SKM-1 (cell line): ENCODE data around the gene DDR1.
"Not testable (repeated sequence)": the region's sequence is repeated elsewhere in the genome, so short reads cannot be mapped to it uniquely, and the experiment has no call there.

Source experiments
- DNase-seq: peaks from one replicate; lab custom pipeline; 2025; ENCODE audit not compliant: unreplicated experiment; lab: John Stamatoyannopoulos, UW

DDR1 gene

DNA sequence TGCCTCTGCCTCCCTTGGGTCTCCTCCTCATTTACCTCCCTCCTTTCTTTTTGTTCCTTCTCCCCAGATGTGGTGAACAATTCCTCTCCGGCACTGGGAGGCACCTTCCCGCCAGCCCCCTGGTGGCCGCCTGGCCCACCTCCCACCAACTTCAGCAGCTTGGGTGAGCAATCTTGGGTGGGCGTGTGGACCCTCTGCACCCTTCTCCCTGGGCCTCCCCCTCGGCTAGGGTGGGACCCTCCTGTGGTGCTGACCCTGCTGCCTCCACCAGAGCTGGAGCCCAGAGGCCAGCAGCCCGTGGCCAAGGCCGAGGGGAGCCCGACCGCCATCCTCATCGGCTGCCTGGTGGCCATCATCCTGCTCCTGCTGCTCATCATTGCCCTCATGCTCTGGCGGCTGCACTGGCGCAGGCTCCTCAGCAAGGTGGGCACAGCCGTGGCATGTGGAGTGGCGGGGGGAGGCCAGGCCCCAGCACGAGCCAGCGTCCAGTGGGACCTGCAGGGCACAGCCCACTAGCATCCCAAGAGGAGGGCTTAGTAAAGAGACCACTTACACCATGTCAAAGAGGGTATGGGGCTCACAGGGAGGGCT lies 8.8 kb downstream of the DDR1 start:
- DNase-seq: no peak

DNA sequence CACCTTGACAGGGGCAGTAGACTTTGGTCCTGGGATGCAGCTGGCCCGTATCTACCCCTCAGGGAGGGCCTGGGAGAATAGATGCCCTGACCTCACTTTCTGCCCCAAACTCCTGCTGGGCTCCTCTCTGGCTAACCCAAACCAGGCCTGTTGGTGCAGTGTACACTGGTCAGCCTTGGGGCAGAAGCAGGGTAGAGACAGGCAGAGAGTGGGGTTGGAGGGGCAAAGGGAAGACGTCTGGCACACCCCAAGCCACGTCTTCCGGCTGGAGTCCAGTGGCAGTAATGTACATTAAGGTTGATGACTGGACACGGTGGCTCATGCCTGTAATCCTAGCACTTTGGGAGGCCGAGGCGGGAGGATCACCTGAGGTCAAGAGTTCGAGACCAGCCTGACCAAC lies 9.3 kb downstream of the DDR1 start:
- DNase-seq: no peak

DNA sequence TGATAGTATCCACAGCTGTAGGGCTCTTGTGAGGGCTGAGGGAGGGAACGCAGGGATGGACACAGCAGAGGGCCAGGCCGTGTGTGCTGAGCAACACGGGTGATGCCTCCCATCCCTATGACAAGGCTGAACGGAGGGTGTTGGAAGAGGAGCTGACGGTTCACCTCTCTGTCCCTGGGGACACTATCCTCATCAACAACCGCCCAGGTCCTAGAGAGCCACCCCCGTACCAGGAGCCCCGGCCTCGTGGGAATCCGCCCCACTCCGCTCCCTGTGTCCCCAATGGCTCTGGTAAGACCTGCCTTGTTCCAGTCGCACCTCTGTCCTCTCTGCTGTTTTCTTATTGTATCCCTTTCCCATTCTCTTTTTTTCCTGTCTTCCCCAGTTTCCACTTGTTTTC lies 10.1 kb downstream of the DDR1 start:
- no peak for DNase-seq

DNA sequence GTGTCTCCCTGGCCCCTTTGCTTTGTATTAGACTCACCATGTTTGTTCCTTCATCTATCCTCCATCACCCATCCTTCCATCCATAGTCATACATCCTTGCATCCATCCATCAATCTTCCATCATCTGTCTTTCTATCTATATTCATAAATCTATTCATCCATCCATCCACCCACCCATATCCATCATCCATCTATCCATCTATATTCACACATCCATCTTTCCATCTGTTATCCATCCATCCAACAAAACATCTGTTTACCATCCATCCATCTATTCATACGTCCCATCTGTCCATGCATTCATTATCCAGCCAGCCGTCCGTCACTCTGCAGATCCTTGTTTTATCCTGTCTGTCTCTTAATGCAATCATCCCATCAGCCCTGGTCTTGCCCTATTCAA lies 10.6 kb downstream of the DDR1 start:
- DNase-seq: no peak

GRCh38 chr6:30895343-30895742 lies 11.0 kb downstream of the DDR1 start:
- DNase-seq: no peak

DNA sequence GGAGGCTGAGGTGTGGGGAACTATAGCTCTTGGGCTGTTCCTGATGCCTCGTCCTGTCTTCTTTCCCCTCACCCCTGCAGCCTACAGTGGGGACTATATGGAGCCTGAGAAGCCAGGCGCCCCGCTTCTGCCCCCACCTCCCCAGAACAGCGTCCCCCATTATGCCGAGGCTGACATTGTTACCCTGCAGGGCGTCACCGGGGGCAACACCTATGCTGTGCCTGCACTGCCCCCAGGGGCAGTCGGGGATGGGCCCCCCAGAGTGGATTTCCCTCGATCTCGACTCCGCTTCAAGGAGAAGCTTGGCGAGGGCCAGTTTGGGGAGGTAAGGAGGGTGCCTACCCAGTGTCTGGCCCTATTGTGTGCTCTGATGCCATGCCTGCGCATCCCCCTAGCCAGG lies 12.2 kb downstream of the DDR1 start:
- no peak for DNase-seq

DNA sequence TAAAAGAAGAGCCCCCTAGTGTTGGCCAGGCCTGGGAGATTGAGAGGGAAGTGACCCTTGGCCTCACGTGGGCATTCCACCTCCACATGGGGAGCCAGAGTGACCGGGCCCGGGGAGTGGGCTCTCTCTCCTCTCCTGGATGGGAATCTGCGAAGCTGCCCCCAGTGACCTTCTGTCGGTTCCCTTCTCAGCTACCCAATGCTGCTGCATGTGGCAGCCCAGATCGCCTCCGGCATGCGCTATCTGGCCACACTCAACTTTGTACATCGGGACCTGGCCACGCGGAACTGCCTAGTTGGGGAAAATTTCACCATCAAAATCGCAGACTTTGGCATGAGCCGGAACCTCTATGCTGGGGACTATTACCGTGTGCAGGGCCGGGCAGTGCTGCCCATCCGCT lies 13.6 kb downstream of the DDR1 start:
- no peak for DNase-seq

DNA sequence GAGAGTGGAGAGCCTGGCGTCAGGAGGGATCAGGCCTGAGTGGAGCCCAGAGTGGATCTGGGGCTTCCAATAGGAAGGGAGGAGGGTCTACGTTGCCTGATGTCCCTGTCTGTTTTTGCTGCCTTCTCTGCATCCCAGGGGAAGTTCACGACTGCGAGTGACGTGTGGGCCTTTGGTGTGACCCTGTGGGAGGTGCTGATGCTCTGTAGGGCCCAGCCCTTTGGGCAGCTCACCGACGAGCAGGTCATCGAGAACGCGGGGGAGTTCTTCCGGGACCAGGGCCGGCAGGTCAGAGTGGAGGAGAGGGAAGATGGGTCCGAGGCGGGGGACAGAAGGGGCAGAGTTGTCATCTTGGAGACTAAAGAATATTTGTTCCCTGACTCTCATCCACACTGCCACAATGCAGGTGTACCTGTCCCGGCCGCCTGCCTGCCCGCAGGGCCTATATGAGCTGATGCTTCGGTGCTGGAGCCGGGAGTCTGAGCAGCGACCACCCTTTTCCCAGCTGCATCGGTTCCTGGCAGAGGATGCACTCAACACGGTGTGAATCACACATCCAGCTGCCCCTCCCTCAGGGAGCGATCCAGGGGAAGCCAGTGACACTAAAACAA lies 14.5 kb downstream of the DDR1 start:
- no peak for DNase-seq

DNA sequence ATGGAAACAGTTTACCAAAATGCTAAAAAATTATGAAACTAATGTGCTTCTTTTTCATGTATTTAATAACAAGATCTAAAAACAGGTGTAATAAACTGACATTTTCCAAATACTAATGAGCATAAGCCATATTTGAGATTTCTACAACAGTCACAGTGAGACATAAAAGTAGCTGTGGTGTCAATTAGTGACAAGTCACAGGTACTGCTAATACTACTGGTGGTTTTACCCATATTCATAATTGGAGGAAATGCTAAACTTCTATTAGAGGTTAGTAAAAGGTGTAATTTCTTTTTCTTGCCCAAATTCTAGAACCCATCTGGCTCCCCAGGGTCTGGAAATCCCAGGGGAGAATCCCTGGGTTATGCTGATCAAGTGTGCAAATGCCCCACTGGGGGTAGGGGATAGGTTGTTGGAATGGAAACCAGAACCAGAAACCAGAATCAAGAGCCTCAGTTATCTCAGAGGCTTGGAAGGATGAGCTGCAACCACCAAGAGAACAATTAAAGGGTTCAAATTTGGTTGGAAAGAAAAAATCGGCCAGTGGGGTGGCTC lies 16.6 kb downstream of the DDR1 start:
- no peak for DNase-seq

DNA sequence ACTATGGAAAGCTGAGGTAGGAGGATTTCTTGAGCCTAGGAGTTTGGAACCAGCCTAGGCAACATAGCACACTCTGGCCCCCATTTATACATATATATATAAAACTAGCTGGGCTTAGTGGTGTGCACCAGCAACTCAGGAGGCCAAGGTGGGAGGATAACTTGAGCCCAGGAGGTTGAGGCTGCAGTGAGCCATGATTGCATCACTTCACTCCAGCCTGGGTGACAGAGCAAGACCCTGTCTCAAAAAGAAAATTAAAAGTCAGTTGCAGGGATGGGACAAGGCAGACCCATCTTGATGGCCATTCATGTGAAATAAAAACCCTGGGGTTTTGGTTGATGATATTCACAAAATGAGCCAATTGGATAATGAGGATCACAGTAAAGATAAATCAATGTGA lies 17.1 kb downstream of the DDR1 start:
- DNase-seq: no peak

GRCh38 chr6:30902196-30902595 lies 17.9 kb downstream of the DDR1 start:
- not testable (repeated sequence) for DNase-seq

- DNase-seq: no peak
These were observed 18.4 kb downstream of the DDR1 start for GRCh38 chr6:30902709-30903108.

GRCh38 chr6:30903236-30903635 lies 18.9 kb downstream of the DDR1 start:
- DNase-seq: no peak

- not testable (repeated sequence) for DNase-seq
These were observed 23.0 kb downstream of the DDR1 start for GRCh38 chr6:30907290-30907757.

DNA sequence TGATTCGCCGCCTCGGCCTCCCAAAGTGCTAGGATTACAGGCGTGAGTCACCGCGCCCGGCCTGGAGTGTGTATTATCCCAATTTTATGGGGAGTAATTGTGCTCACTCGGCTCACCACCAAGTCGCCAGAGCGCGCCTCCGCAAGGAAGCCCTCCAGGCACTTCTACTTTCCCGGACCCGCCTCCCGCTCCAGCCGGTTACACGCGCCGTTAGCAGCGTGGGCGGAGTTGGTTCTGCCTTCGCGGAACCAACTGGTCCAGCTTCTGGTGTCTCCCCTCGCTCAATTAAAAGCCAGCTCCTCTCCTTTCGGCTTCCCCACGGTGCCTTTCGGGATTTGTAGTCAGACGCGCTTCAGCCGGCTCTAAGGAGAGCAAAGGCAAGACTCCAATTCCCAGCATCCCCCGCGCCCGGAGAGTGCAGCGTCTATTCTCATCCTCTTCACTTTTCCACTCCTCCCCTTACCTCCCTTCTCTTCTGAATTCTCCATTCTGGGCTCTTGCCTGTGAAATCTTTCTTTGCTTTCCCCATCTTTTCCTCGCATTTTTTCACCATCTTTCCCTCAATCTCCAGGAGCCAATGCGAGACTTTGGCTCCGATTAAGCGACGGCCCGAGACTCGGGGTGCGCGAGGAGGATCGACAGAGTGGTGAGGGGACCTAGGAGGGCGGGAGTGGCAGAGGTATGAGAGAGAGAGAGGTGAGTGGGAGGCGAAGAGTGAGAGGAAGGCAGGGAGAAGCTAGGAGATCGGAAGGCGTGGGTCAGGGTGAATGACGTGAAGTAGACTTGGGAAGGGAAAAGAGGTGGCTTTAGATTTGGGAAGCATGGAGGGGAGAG lies 23.7 kb downstream of the DDR1 start, which contains the start of gene GTF2H4:
GTF2H4 (plus strand) TSS at position 450 of the 834 bp plus-strand sequence.
- peak; percentile 99 for DNase-seq

- no peak for DNase-seq
These were observed 24.4 kb downstream of the DDR1 start for GRCh38 chr6:30908700-30909099.

DNA sequence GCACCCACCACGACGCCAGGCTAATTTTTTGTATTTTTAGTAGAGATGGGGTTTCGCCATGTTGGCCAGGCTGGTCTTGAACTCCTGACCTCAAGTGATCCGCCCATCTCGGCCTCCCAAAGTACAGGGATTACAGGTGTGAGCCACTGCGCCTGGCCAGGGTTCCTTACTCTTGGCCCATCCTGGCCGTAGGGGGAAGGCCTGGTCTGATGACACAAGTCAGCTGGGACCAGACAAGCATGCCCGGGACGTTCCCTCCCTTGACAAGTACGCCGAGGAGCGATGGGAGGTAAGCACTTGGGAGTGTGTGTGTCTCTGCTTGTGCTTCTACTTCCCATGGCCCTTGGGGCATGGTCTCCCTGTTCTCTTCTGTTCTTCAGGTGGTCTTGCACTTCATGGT lies 26.2 kb downstream of the DDR1 start:
- DNase-seq: not testable (repeated sequence)

DNA sequence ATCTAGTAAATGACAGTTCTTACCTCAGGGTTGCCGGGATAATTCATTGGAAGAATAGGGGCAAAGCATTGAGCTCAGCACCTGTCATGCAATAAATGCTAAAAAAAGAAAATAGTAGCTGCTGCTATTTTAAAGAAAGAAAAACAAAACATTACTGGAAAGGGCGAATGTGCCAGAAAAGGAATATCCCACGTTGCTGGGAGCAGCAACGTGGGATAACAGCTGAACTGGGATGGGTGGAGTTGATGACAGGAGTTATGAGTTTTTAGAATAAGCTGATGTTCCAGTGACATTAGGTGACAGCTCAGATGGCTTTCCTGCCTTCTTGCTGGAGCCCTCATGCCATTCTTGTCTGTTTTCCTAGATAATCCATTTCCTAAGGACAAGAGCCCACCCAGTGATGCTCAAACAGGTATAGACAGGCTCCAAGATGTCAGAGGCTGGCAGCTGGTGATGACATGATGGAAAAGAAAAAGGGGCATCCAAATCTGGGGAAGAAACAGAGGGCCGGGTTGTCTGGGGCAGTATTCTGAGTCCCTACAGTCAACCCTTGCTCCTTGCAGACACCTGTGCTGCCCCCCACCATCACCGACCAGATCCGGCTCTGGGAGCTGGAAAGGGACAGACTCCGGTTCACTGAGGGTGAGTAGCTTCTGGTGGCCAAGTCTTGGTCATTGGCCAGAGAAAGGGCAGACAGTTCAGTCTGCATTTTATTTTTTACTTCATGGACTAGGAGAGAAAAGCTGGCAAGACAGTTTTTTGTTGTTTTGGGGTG lies 28.6 kb downstream of the DDR1 start:
- no peak for DNase-seq

DNA sequence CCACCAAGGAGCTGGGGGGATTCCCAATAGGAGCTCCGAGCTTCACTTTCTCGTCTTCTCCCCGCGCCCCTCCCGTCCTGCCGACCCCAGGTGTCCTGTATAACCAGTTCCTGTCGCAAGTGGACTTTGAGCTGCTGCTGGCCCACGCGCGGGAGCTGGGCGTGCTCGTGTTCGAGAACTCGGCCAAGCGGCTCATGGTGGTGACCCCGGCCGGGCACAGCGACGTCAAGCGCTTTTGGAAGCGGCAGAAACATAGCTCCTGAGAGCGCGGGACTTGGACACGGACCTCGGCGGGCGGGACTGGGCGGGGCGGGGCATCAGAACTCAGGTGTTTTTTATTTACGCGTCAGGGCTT lies 29.4 kb downstream of the DDR1 start:
- DNase-seq: no peak

GRCh38 chr6:30914076-30914853 lies 29.9 kb downstream of the DDR1 start, which contains the start of gene VARS2:
TSS of gene VARS2 (plus strand) at chr6:30914238. CDS start at chr6:30914837, 599 bp downstream.
- DNase-seq: peak; percentile 66
